Measurements from ENCODE around the gene UBQLNL.

- TF ChIP-seq MAX (IDR thresholded peaks at IDR 0.05; ENCODE audit: low read depth, low read length) = no peak
- no peak for TF ChIP-seq CTCF (IDR thresholded peaks at IDR 0.05 in 2 of 3, conservative IDR thresholded peaks at IDR 0.05 in 1 of 3; ENCODE audit: control insufficient read depth in 2 of 3, extremely low read depth in 1 of 3, insufficient read depth in 1 of 3, low read depth in 3 of 3, low read length in 3 of 3)
- no peak for TF ChIP-seq E2F8 (IDR thresholded peaks at IDR 0.05; ENCODE audit: low read depth, partially characterized antibody)
- no peak for TF ChIP-seq CHD1 (IDR thresholded peaks at IDR 0.05; ENCODE audit: low read depth, low read length)
- no peak for TF ChIP-seq ZZZ3 (IDR thresholded peaks at IDR 0.05; ENCODE audit: control insufficient read depth, insufficient read length, low read depth)
- no peak for TF ChIP-seq BMI1 (IDR thresholded peaks at IDR 0.05; ENCODE audit: borderline replicate concordance)
Observed at GRCh38 chr11:5508605-5509004, 7.9 kb downstream of the UBQLNL start.
